NCI-H146 (cell line): ENCODE measurements around the gene SNRNP48.
A peak's percentile ranks its signal among the peaks of the same experiment; 100 is the strongest.

Experiments
- DNase-seq: peaks from one replicate; lab custom pipeline; 2025; lab: John Stamatoyannopoulos, UW

SNRNP48 gene

DNA sequence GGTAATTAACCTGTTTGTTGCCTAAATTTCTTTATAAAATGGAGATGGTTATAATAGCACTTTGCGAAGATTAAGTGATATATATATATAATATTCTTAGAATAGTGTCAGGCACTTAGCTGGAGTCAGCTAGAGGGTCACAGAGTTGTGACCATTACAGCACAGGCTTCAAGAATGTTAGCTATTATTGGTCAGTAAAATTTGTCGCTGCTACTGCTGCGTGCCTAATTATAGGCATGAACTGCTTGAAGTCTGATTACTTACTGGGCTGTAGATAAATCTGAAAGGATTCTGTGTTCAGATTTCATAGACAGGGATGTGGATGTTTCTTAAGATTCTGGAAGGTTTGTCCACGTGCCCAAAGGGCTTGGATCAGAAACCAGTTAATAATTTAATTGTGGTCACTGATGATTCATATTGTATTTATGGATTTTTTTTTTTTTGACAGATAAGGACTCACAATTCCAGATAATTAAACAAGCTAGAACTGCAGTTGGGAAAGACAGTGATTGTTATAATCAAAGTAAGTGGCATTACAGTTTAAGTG lies 4.7 kb downstream of the SNRNP48 start:
- no peak for DNase-seq

DNA sequence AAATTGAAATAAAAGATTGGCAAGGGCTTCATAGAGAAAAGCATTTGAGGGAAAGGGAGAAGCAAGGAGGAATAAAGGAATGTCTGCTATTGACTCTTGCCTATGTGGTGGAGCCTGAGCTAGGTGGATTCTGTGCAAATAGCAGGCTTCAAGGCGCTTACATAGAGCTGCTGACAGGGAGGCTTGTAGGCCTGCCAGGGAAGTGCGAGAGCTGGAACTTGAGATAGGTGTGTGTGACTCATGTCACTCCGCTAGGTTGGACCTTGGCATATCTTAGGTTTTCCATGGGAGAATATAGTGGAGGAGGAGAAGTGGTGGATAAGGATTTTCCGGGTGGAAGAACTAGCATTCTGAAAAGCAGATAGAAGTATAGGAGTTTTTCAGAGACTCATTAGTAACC lies 14.0 kb downstream of the SNRNP48 start:
- DNase-seq = no peak

DNA sequence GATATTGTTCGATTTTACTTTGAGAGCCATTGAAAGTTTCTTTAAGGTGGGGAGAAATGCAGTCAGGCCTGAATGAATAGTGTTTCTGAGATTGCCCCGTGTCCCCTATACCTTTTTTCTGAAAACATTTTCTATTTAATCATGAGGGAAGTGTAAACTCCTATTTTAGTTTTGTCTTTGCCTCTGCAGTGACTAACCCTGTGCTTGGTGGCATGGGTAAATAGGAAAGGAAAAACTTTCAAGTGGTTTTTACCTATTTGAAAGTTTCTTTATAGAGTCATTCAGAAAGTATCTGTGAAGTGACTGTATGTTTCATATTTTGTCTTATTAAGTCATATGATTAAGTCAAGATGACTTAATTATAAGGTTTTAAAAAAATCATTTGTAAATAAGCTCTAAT lies 14.5 kb downstream of the SNRNP48 start:
- no peak for DNase-seq

DNA sequence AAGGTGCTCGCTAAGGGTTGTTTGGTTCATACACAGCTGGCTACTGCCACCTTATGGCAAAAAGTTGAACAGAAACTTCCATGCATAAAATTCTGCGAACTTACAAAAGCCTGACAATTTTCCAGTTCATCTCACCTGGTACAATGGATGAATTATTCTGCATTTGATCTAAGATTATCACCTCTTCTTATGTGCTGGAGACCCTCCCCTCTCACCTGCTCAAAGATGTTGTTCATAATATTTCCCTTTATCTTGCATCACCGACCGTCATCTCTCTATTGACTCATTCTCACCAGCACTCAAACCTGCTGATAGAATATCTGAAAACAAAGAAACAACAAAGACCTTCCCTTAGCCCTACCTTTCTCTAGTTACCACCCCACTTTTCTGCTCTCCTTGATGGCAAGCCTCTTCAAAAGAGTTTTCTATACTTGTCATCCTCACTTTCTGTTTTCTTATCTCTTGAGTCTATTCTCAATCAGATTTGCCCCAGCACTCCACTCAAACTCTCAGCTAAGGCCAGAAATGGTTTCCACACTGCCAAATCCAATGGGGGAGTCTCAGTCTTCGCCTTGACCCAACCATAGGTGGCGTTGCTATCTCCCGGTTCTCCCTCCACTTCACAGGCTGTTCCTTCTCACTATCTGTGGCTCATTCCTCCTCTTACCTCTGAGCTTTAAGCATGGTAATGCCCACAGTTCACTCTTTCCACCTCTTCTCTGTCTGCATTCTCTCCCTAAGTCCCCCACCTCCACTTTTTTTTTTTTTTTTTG lies 25.8 kb downstream of the SNRNP48 start:
- DNase-seq = peak; percentile 60

DNA sequence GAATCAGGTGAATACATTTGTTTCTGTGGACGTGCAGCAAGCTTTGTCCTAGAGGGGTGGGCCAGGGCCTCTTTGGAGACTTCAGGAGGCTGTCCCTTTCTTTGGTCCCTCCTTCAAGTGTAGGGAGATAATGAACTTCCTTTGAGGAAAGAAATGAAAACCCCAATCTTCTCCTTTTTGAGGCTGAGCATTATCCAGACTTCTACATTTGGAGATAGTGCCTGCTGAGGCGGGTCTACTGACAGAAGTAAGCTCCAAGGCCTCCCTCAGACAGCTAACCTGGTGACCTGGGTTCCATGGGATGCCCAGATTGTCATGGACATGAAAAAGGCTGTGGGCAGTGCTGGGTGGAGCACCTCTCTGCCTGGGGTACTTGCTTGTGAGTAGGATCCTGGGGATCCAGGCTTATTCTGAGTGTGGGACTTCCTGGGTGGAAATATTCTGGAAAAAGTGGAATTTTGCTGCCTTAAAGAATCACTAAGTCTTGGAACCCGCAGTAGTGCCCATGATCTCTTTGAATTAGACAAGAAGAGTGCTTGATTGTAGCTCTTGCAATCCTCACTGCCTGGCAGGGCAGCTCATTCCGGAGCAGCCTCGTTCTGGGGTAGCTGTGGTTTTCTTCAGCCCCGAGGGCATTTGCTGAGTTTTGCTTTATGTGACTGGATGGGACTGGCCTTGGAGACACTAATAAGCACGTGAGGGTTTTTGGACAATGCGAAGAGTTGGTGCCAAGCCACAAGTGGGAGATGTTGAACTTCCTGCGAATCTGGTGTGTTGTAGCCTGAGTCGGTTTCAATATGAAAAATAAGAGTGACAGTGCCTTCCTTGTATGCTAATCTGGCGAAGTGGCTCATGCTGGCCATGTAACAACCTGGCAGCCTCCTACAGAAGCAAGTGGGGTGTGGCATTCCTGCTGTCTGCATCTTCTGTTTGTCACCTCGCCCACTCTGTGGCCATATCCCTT lies 28.1 kb downstream of the SNRNP48 start:
- DNase-seq = no peak

DNA sequence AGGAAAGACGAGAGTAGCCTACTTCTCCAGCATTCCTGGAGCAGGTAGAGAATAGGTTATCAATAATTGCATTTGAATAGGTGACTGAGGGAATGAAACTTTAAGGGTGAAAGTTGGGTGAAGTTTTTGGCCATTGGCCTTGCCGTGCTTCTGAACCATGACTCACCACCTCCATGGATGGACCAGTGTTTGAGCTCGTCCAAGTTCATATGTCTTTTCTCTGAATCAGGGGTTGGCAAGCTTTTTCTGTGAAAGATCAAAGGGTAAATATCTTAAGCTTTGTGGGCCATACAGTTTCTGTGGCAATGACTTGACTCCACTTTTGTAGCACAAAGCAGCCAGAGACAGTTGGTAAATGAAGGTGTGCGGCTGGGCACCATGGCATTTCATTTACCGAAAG lies 31.8 kb downstream of the SNRNP48 start:
- DNase-seq = no peak

DNA sequence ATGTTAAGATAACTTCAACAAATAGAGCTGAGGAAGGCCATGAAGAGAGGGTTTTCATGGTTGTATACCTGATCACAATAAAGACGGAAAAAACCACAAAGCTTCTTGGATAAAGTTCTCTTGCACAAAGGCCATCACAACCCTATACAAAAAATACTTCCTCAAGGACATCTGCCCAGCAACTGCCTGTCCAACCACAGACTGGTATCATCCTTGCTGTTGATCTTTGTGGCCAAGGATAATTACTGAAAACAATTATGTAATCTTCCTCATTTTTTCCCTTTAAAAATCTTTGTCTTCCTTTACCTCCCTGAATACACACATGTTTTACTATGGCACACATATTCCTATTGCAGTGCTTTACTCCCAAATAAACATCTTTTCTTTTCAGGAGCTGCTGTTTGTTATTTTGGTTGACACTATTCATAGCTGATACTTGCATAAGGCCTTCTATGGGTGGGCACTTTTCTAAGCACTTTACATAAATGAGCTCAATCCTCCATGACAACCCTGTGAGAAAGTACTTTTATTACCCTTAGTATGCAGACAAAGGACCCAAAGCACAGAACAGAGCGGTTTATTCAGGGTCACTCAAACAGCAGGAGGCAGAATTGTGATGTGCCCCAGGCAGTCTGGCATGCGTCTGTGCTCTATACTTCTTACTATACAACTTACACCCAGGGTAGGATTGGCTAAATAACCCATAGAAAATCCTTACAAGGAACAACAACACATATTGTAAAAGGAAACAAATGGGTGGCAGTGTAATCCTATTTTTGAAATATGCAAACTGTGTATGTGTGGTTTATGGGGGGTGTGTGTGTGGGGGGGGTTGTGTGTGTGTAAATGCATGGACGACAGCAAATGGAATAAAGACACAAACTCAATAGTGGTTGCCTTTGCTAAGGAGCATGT lies 35.1 kb downstream of the SNRNP48 start:
- peak; percentile 79 for DNase-seq

DNA sequence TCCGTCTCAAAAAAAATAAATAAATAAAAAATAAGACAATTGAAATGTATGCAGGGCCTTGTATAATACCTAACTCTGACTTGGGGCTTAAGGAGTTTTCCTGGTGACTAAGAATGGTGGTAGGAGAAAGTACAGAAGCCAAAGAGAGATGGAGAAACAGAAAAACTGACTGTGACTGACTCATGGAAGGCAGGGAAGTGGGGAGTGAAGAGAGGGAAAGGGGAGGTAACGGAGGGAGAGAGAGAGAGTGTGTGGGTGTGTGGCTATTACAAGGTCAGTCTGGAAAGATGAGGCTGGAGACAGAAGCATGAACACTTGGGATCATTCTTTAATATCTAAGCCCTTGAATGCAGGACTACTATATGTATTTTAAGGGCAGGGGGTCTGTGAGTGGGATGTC lies 38.5 kb downstream of the SNRNP48 start:
- DNase-seq = no peak

DNA sequence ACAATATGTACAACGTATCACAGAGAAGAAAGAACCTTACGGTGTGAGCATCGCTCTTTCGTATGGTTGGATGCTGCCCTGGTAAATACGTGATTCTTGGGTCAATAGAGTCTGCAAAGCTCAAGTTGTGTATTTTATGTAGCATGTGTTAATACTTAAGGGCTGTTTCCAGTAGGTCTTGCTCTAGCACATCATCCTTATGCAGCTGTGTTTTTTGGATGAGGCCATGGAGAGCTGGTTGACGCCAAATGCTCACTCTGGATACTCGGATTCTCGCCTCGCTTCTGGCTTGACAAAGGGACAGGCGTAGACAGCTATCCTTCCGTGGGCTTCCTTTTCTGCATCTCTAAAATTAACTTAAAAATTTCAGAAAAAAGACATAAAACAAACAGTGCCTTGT lies 38.9 kb downstream of the SNRNP48 start:
- no peak for DNase-seq

DNA sequence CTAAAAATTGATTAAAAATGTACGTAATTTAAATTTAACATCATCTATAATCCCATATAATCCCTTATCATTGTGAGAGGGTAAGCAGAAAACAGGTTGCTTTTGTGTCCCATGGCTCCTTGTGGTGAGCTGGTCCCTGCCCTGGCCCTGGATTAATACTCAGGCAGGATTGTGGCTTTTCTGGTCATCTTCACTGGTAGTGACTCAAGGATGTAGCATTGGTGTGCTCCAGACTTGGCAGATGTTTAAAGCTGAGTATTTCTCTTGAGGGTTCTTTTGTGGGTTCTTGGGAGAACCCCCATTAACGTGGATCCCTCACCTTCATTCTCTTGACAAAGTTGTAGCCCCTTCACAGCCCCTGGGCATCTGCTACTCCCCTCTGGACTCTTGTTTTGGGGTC lies 39.3 kb downstream of the SNRNP48 start:
- DNase-seq = no peak

DNA sequence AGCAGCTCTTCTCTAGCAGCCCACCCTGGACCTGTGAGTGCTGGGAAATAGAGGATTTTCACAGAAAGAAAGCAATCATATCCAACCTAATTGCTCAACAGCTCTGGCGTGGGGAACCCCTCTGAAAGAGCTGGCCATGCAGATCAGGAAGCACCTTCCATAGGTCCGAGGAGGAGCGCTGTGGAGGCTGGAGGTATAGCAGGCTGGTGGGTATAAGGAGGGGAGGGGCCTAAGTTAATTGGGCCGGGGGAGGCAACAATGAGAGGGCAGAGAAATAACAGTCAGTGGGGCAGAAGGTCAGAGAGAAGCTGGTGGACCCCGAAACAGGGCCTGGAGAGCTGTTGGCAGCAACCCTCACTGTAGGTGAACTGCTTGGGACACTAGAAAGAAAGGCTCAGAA lies 40.8 kb downstream of the SNRNP48 start:
- DNase-seq = no peak

DNA sequence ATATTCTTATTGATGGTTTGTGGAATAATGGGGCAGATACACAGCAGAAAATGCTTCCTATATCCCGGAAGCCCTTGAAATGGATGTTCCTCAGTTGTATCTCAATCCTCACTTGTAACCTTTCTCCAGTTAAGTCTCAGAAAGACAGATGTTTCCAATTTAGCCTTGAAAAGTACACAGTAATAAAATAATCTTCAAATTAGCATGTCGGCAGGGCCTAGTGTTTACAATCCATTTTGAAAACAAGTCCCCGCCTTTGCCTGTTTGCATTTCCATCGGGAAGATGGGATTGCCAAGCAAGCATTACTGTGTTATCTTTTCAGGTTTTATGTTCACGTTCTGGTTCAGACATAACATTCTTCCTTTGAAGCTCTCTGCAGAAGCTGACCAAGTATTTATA lies 41.5 kb downstream of the SNRNP48 start:
- no peak for DNase-seq

DNA sequence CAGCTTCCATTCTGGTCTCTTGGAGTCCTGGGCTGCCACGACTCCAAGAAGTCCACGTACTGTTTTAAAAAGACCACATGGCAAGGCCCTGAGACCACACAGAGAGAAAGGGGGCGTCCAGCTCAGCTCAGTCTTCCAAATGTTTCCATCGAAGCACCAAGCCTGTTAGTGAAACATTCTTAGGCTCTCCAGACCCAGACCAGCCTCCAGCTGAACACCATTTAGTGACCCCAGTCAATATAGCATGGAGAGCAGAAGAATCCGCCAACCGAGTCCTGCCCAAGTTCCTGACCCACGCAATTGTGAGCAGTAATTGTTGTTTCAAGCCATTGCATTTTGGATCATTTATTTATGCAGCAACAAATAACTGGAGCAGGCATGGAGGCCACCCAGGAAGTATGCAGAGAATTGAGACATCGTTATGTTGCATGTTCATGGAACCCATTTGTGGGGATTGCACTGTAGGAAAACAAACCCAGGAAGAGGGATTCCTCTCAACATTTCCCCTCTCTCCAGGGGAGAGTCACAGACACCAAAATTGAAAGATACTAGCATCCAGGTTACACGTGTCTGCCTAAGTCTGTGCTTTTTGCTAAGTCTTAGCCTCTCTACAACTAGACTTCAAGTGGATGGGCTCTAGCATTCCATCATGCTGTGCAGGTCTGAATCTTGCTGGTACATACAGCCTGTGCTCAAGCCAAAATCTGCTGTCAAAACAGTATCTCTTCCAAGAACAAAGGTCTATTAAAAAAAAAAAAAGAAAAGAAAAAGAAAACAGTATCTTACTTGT lies 42.7 kb downstream of the SNRNP48 start:
- DNase-seq = no peak

DNA sequence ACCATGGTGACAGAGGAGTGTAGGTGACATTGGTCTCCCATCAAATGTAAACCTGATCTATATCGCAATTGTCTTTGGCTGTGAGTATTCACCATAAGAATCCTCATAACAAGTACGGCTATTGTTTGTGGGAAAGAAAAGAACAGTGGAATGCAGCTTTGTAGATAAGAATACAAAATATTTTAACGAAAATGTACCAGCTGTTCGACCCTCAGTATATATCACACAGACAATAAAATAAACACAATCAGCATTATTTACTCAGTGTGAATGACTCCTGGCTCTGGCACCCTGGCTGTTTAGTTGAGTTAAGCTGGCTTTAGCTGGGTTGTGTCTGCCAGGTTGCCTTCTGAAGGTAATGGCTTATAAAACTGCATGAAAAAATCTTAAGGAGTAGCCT lies 43.4 kb downstream of the SNRNP48 start:
- no peak for DNase-seq

DNA sequence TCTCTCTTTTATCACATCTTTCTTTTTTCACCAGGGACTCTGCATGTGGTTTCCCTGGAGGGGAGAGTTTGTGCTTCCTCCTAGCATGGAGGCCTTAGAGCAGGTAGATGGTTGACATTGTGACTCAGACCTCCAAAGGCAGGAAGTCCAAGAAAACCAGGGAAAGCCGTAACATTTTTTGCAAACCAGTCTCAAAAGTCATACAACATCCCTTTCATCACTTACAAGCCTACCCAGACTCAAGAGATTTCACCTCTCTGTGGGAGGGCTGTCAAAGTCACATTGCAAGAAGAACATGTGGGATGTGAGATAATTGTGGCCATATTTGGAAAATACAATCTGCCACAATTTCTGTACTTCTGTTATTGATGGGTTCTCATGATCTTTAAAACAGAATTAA lies 46.2 kb downstream of the SNRNP48 start:
- DNase-seq = no peak

DNA sequence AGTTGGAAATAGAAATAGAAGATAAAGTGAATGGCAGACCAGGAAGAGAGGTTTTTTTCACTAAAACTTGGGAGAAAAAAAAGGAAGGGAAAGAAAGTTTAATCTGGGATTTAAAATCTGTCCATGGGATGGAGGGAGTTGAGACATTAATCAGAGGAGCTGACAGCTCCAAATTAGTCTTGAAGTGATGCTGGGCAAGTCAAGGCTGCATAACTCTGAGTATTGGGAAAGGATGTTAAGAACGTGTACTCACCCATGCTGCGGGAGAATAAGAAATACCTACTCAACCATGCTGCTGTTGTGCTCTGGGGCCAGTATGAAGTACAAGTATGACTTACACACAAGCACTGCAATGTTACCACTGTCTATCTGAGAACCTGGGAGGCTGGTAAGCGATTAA lies 47.5 kb downstream of the SNRNP48 start:
- no peak for DNase-seq

DNA sequence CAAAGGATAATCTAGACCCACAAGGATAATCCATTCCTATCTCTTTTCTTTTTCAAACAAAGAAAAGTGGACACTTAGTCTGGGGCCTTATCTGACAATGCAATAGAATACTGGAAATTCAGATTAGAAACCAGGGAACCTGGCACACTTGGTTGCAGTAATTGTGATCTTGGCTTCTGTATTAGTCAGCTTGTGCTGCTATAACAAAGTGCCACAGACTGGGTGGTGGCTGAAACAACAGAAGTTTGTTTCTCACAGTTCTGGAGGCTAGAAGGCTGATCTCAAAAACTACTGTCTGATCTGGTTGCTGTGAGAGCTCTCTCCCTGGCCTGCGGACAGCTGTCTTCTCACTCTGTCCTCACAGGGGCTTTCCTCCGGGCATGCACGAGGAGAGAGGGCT lies 49.4 kb downstream of the SNRNP48 start:
- DNase-seq = no peak

DNA sequence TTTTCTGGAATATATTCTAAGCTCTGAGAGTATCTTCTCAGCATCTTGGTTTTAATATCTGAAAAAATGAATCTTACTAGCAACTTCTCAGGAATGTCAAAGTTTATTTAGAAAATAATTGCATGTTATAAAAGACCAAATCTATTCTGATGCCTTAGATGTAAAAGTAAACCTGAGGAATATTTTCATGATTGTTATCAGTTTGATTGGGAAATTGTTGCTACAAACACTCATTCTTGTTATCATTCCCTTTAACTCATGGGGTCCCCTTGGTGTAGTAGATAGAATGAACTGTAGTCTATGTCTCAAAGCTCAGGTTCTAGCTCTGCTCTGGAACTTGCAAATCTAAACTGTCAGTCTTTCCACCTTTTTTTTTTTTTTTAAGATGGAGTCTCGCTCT lies 50.0 kb downstream of the SNRNP48 start:
- DNase-seq = no peak

DNA sequence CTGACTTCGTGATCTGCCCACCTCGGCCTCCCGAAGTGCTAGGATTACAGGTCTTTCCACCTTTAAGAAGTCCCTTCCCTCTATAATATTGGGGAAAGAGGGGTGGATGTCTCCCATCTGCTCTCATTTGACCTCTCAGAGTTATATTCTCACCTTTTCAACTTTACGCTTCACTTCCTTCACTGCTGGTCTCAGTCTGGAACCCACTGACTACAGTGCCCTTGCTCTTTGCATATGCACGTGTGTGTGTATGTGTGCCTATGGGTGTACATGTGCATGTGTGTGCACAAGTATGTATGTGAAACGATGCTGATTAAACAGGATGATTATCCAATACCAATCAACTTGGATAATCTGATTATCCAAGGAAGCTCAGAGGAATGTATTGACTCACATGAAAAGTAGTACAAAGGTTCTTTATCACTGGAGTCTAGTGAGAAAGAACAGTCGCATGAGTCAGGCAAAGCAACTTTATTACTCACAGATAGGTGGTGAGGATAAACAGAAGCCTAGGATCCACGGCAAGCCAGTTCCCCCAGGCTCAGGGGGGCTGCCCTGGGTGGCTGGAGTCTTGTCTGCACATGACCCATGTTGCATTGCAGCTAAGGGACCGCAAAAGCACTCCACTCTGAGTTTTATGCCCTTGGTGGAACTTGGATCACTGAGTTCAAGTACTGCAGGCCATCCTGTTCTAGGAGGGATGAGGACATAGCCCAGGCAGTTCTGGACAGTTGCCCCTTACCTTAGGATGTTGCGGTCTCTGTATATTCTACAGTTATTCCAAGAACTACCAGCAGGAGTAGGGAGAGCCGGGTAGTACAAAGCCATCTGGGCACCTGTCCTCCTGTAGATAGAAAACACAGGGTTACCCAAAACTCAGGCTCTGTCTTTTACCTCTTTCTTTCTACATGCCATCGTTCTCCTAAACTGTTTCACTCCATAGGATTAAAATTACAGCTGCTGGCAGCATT lies 50.9 kb downstream of the SNRNP48 start:
- no peak for DNase-seq

DNA sequence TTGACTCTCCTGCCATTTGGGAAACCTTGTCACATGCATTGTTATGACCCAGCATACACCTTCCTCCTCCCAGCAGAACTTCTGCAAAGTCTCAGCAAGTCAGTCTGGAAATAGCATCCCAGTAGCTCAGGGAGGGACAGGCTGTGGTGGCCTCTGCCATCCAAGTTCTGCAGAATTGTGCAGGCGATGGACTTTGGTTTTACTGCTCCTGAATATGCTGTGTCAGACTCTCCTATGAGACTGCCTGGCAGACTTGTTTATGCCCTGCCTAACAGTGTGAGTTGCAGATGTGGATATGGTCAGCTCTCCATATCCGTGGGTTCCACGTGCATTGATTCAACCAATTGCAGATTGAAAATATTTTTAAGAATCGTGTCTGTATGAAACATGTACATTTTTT lies 52.8 kb downstream of the SNRNP48 start:
- DNase-seq = no peak
